Chondrocyte (in vitro differentiated cells): ENCODE results near the gene HOPX. TPM values are rescaled to one million over a fixed set of nuclear protein-coding genes. Genes with fewer than 3 reads are reported as not detected.

Source experiments
- DNase-seq: peaks from one replicate; pipeline ENCODE4 v3.0.0; 2021; ENCODE audit warnings: mixed read lengths, low spot score
- H3K27ac Mint-ChIP-seq: one replicate; pipeline ENCODE4 v1.8.0; 2021; ENCODE audit warnings: mild to moderate bottlenecking, moderate library complexity, mixed read lengths; ENCODE audit not compliant: unreplicated experiment
- H3K27me3 Mint-ChIP-seq: 2 replicates; pipeline ENCODE4 v1.8.0; 2021; ENCODE audit warnings: low read depth, mixed read lengths
- H3K36me3 Mint-ChIP-seq: 2 replicates; pipeline ENCODE4 v1.8.0; 2021; ENCODE audit warnings: low read depth, mixed read lengths
- H3K4me1 Mint-ChIP-seq: 2 replicates; pipeline ENCODE4 v1.8.0; 2021; ENCODE audit warnings: low read depth, mild to moderate bottlenecking, mixed read lengths
- H3K4me3 Mint-ChIP-seq: one replicate; pipeline ENCODE4 v1.8.0; 2021; ENCODE audit warnings: mild to moderate bottlenecking, moderate library complexity, mixed read lengths; ENCODE audit not compliant: unreplicated experiment
- H3K9me3 Mint-ChIP-seq: 2 replicates; pipeline ENCODE4 v1.8.0; 2021; ENCODE audit warnings: low read depth, mixed read lengths
- total RNA-seq: library from RNA; stranded (reverse); gene quantifications from 3 replicates; pipeline ENCODE4 v1.2.1, GENCODE V29; 2021
- TF ChIP-seq, protein P1 (sequence below): fragments of 200-600 bp; sonication (generic); IDR thresholded peaks from 2 replicates; pipeline ENCODE4 v1.5.0; 2021; ENCODE audit warnings: antibody characterized with exemption, mild to moderate bottlenecking, moderate library complexity

Gene HOPX
- total RNA-seq, 1 donor from 2014 or later, result 2.7 TPM

GRCh38 chr4:56651056-56651350, 30.1 kb downstream of the HOPX start:
- TF ChIP-seq, protein P1, sequence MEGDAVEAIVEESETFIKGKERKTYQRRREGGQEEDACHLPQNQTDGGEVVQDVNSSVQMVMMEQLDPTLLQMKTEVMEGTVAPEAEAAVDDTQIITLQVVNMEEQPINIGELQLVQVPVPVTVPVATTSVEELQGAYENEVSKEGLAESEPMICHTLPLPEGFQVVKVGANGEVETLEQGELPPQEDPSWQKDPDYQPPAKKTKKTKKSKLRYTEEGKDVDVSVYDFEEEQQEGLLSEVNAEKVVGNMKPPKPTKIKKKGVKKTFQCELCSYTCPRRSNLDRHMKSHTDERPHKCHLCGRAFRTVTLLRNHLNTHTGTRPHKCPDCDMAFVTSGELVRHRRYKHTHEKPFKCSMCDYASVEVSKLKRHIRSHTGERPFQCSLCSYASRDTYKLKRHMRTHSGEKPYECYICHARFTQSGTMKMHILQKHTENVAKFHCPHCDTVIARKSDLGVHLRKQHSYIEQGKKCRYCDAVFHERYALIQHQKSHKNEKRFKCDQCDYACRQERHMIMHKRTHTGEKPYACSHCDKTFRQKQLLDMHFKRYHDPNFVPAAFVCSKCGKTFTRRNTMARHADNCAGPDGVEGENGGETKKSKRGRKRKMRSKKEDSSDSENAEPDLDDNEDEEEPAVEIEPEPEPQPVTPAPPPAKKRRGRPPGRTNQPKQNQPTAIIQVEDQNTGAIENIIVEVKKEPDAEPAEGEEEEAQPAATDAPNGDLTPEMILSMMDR, result no peak
- H3K4me1 Mint-ChIP-seq, result peaks cover 18% of the 10 kb centered on the region
- H3K27me3 Mint-ChIP-seq, result peaks cover 13% of the 10 kb centered on the region
- H3K9me3 Mint-ChIP-seq, result peaks cover 6% of the 10 kb centered on the region
- H3K4me3 Mint-ChIP-seq, result no peak overlapping the region
- no peak overlapping the region for H3K27ac Mint-ChIP-seq
- no peak for DNase-seq
- H3K36me3 Mint-ChIP-seq, result peaks cover 2% of the 10 kb centered on the region

DNA sequence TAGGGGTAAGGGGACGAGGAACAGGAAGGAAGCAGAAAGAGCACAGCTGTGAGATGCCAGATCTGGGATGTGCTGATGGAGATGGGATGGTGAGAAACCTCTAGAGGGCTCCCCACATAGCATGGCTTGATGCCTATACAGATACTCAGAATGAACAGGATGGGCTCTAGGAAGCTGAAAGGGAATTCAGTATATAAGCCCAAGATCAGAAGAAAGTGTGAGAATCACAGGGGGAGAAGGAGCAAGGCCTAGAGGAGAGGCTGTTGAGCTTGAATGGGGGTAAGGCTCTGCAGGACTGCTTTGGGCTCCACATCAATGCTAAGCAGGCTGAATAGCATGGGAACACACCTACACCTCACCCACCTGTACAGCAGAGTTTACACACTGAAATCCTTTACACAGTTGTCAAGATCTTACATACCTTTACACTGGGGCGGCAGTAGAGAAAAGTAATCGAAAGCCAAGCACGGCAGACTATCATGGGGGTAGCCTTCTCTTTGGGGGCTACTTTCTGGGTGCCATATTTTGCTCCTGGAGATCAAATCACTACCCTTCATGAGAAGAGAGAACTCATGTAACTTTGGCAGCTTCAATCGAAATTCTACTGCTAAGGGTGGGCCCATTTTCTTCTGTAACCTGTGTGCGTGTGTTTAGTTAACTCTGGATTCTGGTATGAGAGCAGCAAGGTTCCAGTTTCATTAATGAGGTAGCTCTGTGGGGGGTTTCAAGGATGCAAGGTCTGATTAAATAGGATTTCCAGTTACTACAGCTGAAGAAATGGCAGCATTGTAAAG, 30.6 kb downstream of the HOPX start:
- DNase-seq, result no peak
- TF ChIP-seq, protein P1, result no peak
- Mint-ChIP-seq H3K4me3 (no peak overlapping the region), H3K9me3 (peaks cover 8% of the 10 kb centered on the region), H3K27ac (no peak overlapping the region), H3K36me3 (peaks cover 4% of the 10 kb centered on the region), H3K4me1 (peaks cover 16% of the 10 kb centered on the region), H3K27me3 (peaks cover 13% of the 10 kb centered on the region)

DNA sequence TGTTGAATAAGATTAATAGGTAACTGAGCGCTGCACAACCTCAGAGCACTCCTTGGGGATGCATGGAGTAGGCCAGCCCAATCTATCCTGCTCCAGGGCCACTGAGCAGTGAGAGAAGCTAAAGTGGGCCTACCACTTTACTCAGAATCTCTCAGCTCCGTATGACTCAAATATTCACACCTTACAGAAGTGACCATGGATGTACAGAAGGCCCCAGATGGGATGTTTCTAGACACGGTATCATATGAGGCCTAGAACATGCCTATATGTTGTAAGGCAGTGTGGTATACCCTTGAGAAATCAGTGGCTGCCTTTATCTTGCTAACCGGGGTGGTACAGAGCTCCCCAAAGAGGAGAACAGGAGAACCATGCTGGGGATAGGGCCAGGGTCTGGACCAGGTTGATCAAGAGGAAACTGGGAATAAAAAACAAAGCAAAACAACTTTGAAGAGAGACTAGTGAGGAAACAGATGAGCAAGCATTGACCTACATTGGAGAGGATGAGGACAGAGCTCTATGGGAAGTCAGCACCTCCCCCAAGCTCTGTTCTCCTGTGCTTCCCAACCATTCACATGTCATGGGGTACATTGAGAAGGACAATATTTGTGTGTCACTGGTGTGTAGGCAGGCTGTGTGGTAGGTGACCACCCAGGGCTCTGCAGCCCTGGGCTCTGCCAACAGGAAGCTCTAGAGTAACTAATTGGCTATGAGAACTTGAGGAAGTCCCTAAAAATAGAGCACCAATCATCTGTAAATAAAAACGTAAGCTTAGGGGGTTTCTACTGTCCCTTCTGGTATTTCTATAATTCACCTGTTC, 31.4 kb downstream of the HOPX start:
- Mint-ChIP-seq H3K27me3 (peaks cover 8% of the 10 kb centered on the region), H3K4me3 (no peak overlapping the region)

DNA sequence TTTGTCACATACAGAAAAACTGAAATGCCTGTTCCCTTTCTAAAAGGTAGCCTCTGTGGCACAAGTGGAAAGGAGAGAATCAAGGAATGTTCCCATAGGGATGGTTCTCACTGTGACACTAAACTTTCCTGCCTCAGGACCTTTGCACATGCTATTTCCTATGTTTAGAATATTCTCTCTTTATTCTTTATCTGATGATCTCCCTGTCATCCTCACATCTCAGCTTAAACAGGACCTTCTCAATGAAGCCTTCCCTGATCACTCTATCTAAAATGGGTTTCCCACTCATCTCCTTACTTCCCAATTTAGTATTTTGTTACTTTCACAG, 32.3 kb downstream of the HOPX start:
- Mint-ChIP-seq H3K4me3 (no peak overlapping the region), H3K4me1 (peaks cover 2% of the 10 kb centered on the region), H3K9me3 (peaks cover 8% of the 10 kb centered on the region), H3K27me3 (peaks cover 3% of the 10 kb centered on the region), H3K36me3 (peaks cover 4% of the 10 kb centered on the region), H3K27ac (no peak overlapping the region)
- TF ChIP-seq, protein P1, result no peak
- DNase-seq, result no peak

More for the DNA sequence above, 31.4 kb downstream of the HOPX start:
- peaks cover 4% of the 10 kb centered on the region for H3K36me3 Mint-ChIP-seq
- H3K9me3 Mint-ChIP-seq, result peaks cover 8% of the 10 kb centered on the region
- TF ChIP-seq, protein P1, result no peak
- H3K27ac Mint-ChIP-seq, result no peak overlapping the region
- H3K4me1 Mint-ChIP-seq, result peaks cover 8% of the 10 kb centered on the region
- no peak for DNase-seq

- no peak overlapping the region for H3K4me3 Mint-ChIP-seq
- TF ChIP-seq, protein P1, result no peak
- no peak overlapping the region for H3K27ac Mint-ChIP-seq
- peaks cover 4% of the 10 kb centered on the region for H3K36me3 Mint-ChIP-seq
- DNase-seq, result no peak
- H3K9me3 Mint-ChIP-seq, result peaks cover 8% of the 10 kb centered on the region
- H3K4me1 Mint-ChIP-seq, result peaks cover 2% of the 10 kb centered on the region
- H3K27me3 Mint-ChIP-seq, result peaks cover 3% of the 10 kb centered on the region
Observed at GRCh38 chr4:56648021-56648823, 32.9 kb downstream of the HOPX start.
